Karpas-422 (cell line): ENCODE measurements around the gene RCOR1. TPM values are rescaled to one million over a fixed set of nuclear protein-coding genes. Genes with fewer than 3 reads are reported as not detected.

Source experiments
- DNase-seq: peaks from one replicate; pipeline ENCODE4 v3.0.0-alpha.2; 2015
- H2AFZ ChIP-seq: fragments of 200-600 bp; sonication (generic); 2 replicates; pipeline ENCODE4 v1.6.1; 2014; ENCODE audit warnings: antibody characterized with exemption, low read length, mixed read lengths
- H3K27ac ChIP-seq: fragments of 200-600 bp; sonication (generic); 2 replicates; pipeline ENCODE4 v1.5.1; 2014; ENCODE audit warnings: mild to moderate bottlenecking, low read length, moderate library complexity
- H3K27me3 ChIP-seq: fragments of 200-600 bp; sonication (generic); 2 replicates; pipeline ENCODE4 v1.6.1; 2014; ENCODE audit warnings: low read length, mixed read lengths
- H3K36me3 ChIP-seq: fragments of 200-600 bp; sonication (generic); 2 replicates; pipeline ENCODE4 v1.6.1; 2014; ENCODE audit warnings: low read length, mixed read lengths; ENCODE audit not compliant: insufficient read depth
- H3K4me1 ChIP-seq: fragments of 200-600 bp; sonication (generic); 2 replicates; pipeline ENCODE4 v1.6.1; 2014; ENCODE audit warnings: mild to moderate bottlenecking, low read length, mixed read lengths
- H3K4me2 ChIP-seq: fragments of 200-600 bp; sonication (generic); 2 replicates; pipeline ENCODE4 v1.6.1; 2014; ENCODE audit warnings: low read length, low read depth, mild to moderate bottlenecking; ENCODE audit not compliant: poor library complexity, severe bottlenecking
- H3K4me3 ChIP-seq: fragments of 200-600 bp; sonication (generic); 2 replicates; pipeline ENCODE4 v1.5.1; 2014; ENCODE audit warnings: mild to moderate bottlenecking, antibody characterized with exemption, low read length, mixed read lengths
- H3K79me2 ChIP-seq: fragments of 200-600 bp; sonication (generic); 2 replicates; pipeline ENCODE4 v1.6.1; 2014; ENCODE audit warnings: mild to moderate bottlenecking, low read length, mixed read lengths
- H3K9ac ChIP-seq: fragments of 200-600 bp; sonication (generic); 2 replicates; pipeline ENCODE4 v1.6.0; 2014; ENCODE audit warnings: low read length
- H3K9me2 ChIP-seq: fragments of 200-600 bp; sonication (generic), shearing (Covaris generic); replicated peaks from 2 replicates; pipeline ENCODE4 v1.6.0; 2014; ENCODE audit warnings: mild to moderate bottlenecking, low read length, moderate library complexity; ENCODE audit not compliant: insufficient read depth
- H3K9me3 ChIP-seq: fragments of 300-700, 200-600 bp; sonication (generic); 2 replicates; pipeline ENCODE4 v1.6.1; 2014; ENCODE audit warnings: low read length, mixed read lengths
- H4K20me1 ChIP-seq: fragments of 200-600 bp; sonication (generic); 2 replicates; pipeline ENCODE4 v1.6.1; 2014; ENCODE audit warnings: mild to moderate bottlenecking, antibody characterized with exemption, low read length, low read depth; ENCODE audit not compliant: insufficient read depth
- total RNA-seq: library from RNA; depleted of rRNA; stranded (reverse); fragments of >200 nt; shearing (Covaris generic); gene quantifications from 2 replicates; pipeline ENCODE4 v1.2.3, GENCODE V29; 2014; ENCODE audit warnings: low replicate concordance

RCOR1 gene
- total RNA-seq, 1 experiment from 2014 or later, result 46.9 TPM

GRCh38 chr14:102622262-102622885 is 29.9 kb downstream of the RCOR1 start:
- H3K79me2 ChIP-seq, result peaks cover 95% of the 10 kb centered on the region
- H4K20me1 ChIP-seq, result peaks cover 12% of the 10 kb centered on the region; the same call in 1 of the 2 replicates
- no peak overlapping the region for H3K4me3 ChIP-seq
- H3K4me1 ChIP-seq, result peaks cover 44% of the 10 kb centered on the region
- DNase-seq, result peak; percentile 39
- no peaks in the 10 kb centered on the region for H3K9me3 ChIP-seq
- 0 out of 2 replicates have a peak, but pooled peaks cover 5% of the 10 kb centered on the region for H3K36me3 ChIP-seq
- H3K27ac ChIP-seq, result peak overlapping the region; percentile 3; the same call in 1 of the 2 replicates
- H3K4me2 ChIP-seq, result peak overlapping the region; percentile 3
- no peak overlapping the region for H2AFZ ChIP-seq
- no peaks in the 10 kb centered on the region for H3K27me3 ChIP-seq
- H3K9me2 ChIP-seq, result no peaks in the 10 kb centered on the region
- H3K9ac ChIP-seq, result no peak overlapping the region

- no peaks in the 10 kb centered on the region for H3K9me3 ChIP-seq
- no peak for DNase-seq
- H3K9ac ChIP-seq, result no peak overlapping the region
- no peaks in the 10 kb centered on the region for H3K9me2 ChIP-seq
- H3K4me2 ChIP-seq, result no peak overlapping the region
- no peak overlapping the region for H3K4me3 ChIP-seq
- peaks cover 63% of the 10 kb centered on the region for H3K4me1 ChIP-seq
- H2AFZ ChIP-seq, result no peak overlapping the region
- peaks cover 95% of the 10 kb centered on the region for H3K79me2 ChIP-seq
- H4K20me1 ChIP-seq, result peaks cover 21% of the 10 kb centered on the region; the same call in 1 of the 2 replicates
- 0 out of 2 replicates have a peak, but pooled peaks cover 5% of the 10 kb centered on the region for H3K36me3 ChIP-seq
- no peaks in the 10 kb centered on the region for H3K27me3 ChIP-seq
- H3K27ac ChIP-seq, result no peak overlapping the region
These were observed 32.2 kb downstream of the RCOR1 start for GRCh38 chr14:102624666-102625065.

- no peak overlapping the region for H3K4me3 ChIP-seq
- peaks cover 95% of the 10 kb centered on the region for H3K79me2 ChIP-seq
- no peak overlapping the region for H3K9ac ChIP-seq
- H3K4me2 ChIP-seq, result no peak overlapping the region
- H3K27me3 ChIP-seq, result no peaks in the 10 kb centered on the region
- H2AFZ ChIP-seq, result no peak overlapping the region
- 0 out of 2 replicates have a peak, but pooled peaks cover 4% of the 10 kb centered on the region for H3K36me3 ChIP-seq
- H3K4me1 ChIP-seq, result peaks cover 65% of the 10 kb centered on the region
- H3K9me3 ChIP-seq, result no peaks in the 10 kb centered on the region
- H3K27ac ChIP-seq, result no peak overlapping the region
- H4K20me1 ChIP-seq, result peaks cover 21% of the 10 kb centered on the region; the same call in 1 of the 2 replicates
- no peaks in the 10 kb centered on the region for H3K9me2 ChIP-seq
- no peak for DNase-seq
These were observed 33.3 kb downstream of the RCOR1 start for GRCh38 chr14:102625564-102626296.

DNA sequence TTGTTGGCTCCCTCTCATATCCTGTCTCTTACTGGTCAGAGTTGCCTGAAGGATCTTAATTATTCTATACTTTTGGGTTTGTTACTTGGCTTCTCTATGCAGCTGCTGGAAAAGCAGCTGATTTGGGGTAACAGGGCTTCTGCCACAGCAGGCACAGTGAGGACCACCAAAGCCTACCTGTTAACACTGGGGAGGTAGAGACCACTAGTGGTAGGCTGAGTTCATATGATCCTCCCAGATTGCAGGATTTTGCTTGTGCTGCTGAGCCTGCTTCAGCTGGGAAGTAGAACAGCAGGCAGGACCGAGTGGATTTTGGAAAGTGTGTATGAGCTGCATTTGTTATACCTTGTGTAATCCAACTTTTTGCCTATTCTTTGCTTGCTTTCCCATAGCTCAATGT is 34.1 kb downstream of the RCOR1 start:
- Histone ChIP-seq H4K20me1 (peaks cover 18% of the 10 kb centered on the region; the same call in 1 of the 2 replicates), H3K4me2 (no peak overlapping the region), H3K9me3 (no peaks in the 10 kb centered on the region), H3K36me3 (no peaks in the 10 kb centered on the region), H3K4me3 (no peak overlapping the region), H3K79me2 (peaks cover 95% of the 10 kb centered on the region), H3K9me2 (no peaks in the 10 kb centered on the region), H3K9ac (no peak overlapping the region), H3K4me1 (peaks cover 57% of the 10 kb centered on the region), H2AFZ (no peak overlapping the region), H3K27me3 (no peaks in the 10 kb centered on the region), H3K27ac (no peak overlapping the region)
- DNase-seq, result no peak

DNA sequence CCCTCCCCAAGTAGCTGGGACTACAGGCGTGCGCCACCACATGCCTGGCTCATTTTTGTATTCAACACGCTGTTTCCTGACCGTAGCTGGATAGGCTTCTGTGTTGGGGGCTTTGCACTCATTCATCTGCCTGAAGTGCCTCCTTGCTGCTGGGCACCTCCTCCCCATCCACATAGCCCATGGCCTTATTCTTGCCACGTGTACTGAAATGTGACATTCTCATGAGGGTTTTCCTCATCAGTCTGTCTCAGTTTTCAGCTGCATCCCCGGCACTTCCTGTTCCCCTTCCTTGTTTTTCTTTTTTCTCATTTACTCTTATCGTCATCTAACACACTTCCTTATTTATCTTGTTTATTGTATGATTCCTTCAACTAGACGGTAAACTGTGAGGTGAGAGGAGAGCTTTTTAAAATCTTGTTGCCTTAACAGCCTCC is 36.6 kb downstream of the RCOR1 start:
- peaks cover 99% of the 10 kb centered on the region for H3K79me2 ChIP-seq
- H3K27ac ChIP-seq, result no peak overlapping the region
- H3K9ac ChIP-seq, result no peak overlapping the region
- H3K4me2 ChIP-seq, result no peak overlapping the region
- H3K9me3 ChIP-seq, result no peaks in the 10 kb centered on the region
- H2AFZ ChIP-seq, result no peak overlapping the region
- no peak overlapping the region for H3K4me3 ChIP-seq
- no peaks in the 10 kb centered on the region for H3K27me3 ChIP-seq
- no peak for DNase-seq
- no peaks in the 10 kb centered on the region for H3K9me2 ChIP-seq
- H4K20me1 ChIP-seq, result peaks cover 18% of the 10 kb centered on the region; the same call in 1 of the 2 replicates
- H3K4me1 ChIP-seq, result peaks cover 41% of the 10 kb centered on the region
- H3K36me3 ChIP-seq, result no peaks in the 10 kb centered on the region

DNA sequence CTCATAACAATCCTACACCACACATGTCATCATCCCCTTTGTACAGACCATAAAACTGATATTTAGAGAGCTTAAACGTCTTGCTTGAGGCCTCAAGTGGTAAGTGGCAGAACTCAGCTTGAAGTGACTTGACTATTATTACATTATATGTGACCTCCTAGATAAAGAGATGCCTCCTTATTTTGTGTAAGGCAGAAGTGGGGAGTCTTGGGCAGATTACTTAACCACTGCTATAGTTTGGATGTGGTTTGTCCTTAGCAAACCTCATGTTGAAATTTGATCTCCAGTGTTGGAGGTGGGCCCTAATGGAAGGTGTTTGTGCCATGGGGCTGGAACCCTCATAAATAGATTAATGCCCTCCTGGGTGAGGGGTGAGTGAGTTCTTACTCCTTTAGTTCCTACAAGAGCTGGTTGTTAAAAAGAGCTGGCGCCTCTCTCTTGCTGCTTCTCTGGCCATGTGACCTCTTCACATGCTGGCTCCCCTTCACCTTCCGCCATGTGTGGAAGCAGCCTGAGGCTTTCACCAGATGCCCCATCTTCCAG is 37.4 kb downstream of the RCOR1 start:
- Histone ChIP-seq H3K79me2 (peaks cover 98% of the 10 kb centered on the region), H3K27me3 (no peaks in the 10 kb centered on the region), H2AFZ (no peak overlapping the region), H3K36me3 (no peaks in the 10 kb centered on the region), H3K9ac (no peak overlapping the region; the same call in 1 of the 2 replicates), H3K4me2 (no peak overlapping the region), H4K20me1 (peaks cover 18% of the 10 kb centered on the region; the same call in 1 of the 2 replicates), H3K4me1 (peaks cover 34% of the 10 kb centered on the region), H3K27ac (peak overlapping the region; percentile 16; the same call in 1 of the 2 replicates), H3K4me3 (no peak overlapping the region), H3K9me2 (no peaks in the 10 kb centered on the region), H3K9me3 (no peaks in the 10 kb centered on the region)
- DNase-seq, result no peak

GRCh38 chr14:102630405-102630804 is 38.0 kb downstream of the RCOR1 start:
- H3K9ac ChIP-seq, result no peak overlapping the region
- H4K20me1 ChIP-seq, result peaks cover 17% of the 10 kb centered on the region; the same call in 1 of the 2 replicates
- no peak overlapping the region for H3K4me3 ChIP-seq
- no peaks in the 10 kb centered on the region for H3K9me2 ChIP-seq
- no peaks in the 10 kb centered on the region for H3K9me3 ChIP-seq
- H3K79me2 ChIP-seq, result peaks cover 98% of the 10 kb centered on the region
- peaks cover 34% of the 10 kb centered on the region for H3K4me1 ChIP-seq
- no peaks in the 10 kb centered on the region for H3K27me3 ChIP-seq
- H3K36me3 ChIP-seq, result no peaks in the 10 kb centered on the region
- H2AFZ ChIP-seq, result no peak overlapping the region
- no peak for DNase-seq
- no peak overlapping the region for H3K4me2 ChIP-seq
- H3K27ac ChIP-seq, result no peak overlapping the region

GRCh38 chr14:102630881-102631280 is 38.4 kb downstream of the RCOR1 start:
- Histone ChIP-seq H3K4me3 (no peak overlapping the region), H3K36me3 (no peaks in the 10 kb centered on the region), H3K9ac (no peak overlapping the region), H3K79me2 (peaks cover 98% of the 10 kb centered on the region), H3K4me1 (peaks cover 30% of the 10 kb centered on the region), H2AFZ (no peak overlapping the region), H3K9me3 (no peaks in the 10 kb centered on the region), H3K27me3 (no peaks in the 10 kb centered on the region), H3K27ac (no peak overlapping the region), H4K20me1 (peaks cover 12% of the 10 kb centered on the region; the same call in 1 of the 2 replicates), H3K4me2 (no peak overlapping the region), H3K9me2 (no peaks in the 10 kb centered on the region)
- DNase-seq, result no peak
